ENCODE measurements around the gene MXD4.

DNA sequence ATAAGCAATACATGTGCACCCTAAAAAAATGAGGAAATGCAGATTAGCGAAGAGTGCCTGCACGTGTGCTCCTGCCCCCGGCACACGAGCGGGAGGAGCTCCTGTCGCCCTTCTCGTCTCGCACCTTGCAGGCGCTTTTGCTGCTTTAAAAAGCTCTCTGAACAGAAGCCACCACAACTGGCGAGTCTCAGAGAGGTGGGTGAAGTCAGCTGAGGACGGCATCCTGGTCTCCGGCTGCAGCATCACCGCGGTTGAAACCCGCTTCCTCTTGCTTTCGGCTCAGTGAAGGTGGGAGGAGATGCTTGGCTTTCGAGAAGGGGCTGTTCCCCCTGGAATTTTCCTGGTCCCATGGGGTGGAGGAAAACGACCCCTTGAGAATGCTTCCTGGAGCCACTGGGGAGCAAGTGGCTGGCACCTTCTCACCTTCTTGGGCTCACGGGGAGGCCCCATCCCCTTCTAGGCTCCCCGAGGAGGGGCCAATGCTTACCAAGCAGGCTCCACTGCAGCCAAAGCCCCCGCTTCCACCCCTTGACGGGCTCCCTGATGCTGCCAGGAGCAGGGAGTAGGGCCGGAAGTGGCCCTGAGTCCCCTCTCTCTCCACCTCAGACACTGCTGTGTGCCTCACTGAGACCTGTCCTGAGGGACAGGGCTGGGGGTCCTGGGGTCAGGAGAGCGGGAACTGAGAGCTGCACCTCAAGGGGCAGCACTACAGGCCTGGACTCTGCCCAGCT, 29.2 kb upstream of the MXD4 start:
- no peak for TF ChIP-seq CTCF (IDR thresholded peaks at IDR 0.05)
- no peak for TF ChIP-seq EZH2phosphoT487 (IDR thresholded peaks at IDR 0.05)
- no peak for TF ChIP-seq EZH2 (IDR thresholded peaks at IDR 0.05)

Measured in neural progenitor cell (in vitro differentiated cells).